NCI-H1092 treated with DMSO at 0.1 percent for 48 hours (cell line): ENCODE results near the gene ROS1.
A peak's percentile ranks its signal among the peaks of the same experiment; 100 is the strongest.
"Not testable (repeated sequence)": the region's sequence is repeated elsewhere in the genome, so short reads cannot be mapped to it uniquely, and the experiment has no call there.

ENCODE experiments used
- DNase-seq: peaks from one replicate; lab custom pipeline; 2025; lab: John Stamatoyannopoulos, UW

The ROS1 gene

DNA sequence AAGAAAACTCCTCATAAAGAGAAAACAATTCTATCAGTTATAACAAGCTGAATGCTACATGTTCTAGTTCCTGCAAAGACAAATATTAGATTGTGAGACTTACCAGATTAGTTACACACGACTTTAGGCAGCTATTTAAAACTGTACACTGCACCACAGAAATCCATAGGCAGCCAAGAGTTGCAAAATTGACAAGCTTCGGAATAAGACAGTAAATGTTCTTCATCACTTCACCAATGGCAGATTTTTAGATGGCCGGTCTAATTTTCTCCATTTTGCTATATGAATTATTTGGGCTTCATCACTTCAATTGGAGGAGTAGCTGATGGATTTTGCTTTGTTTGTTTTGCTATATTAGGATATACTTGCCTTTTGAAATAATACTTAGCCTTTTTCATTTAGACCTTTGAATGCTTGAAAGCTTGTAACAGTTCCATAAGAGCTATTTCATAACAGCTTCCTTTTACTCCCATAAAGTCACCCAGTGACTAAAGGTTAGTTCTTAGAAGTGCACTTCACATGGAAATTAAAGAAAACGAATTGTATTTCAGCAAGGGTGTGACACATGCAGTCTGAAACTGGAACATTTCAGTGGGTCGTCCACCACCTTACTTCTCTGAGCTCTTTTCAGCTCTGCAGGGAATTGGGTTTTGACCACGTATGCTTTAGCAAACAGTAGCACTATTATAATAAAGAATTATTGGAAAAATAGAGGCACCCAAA lies at the start of gene ROS1:
TSS of gene ROS1 (minus strand) at position 512 of the 723 bp plus-strand sequence. CDS start at position 226, 286 bp downstream.
- no peak for DNase-seq

- no peak for DNase-seq
Measured at GRCh38 chr6:117473401-117473800, 47.7 kb upstream of the ROS1 start.

DNA sequence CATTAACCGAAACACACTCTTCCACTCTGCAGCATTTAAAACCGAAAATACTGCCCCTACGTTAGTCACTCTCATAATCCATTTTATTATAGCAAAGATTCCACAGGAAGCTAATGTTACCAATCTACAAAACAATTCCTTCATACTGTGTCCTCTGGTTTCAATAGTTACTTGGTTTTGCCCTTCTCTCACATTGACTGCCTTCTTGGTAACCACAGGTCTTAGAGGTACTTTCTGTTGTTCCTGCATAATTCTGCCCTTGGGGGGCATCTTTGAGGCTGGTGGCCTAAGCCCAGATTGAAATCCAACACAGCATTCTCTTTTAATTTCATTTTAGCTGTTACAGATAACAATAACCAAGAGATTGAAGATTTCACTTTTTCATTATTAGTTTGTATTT lies 46.9 kb upstream of the ROS1 start:
- DNase-seq = no peak

GRCh38 chr6:117469791-117470190 lies 44.0 kb upstream of the ROS1 start:
- DNase-seq = no peak

DNA sequence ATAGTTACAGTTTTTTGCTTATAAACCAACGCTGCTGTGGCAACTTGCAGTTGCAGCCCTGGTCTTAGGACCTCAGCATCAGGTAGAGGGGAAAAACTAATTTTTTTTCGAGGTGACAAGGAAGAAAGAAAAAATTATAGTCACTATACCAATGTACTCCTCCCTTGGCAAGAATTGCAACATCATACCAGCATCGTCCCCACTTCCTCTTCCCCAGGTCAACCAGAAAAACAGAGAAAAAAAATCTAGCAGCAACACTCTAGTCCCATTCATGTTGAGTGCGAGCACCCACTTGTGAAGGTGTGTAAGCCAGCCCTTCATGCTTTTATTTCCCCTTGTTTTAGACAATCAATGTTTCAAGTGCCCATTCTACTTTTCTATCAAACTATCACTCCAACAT lies 43.6 kb upstream of the ROS1 start:
- no peak for DNase-seq

GRCh38 chr6:117468527-117468926 lies 42.8 kb upstream of the ROS1 start:
- not testable (repeated sequence) for DNase-seq

DNA sequence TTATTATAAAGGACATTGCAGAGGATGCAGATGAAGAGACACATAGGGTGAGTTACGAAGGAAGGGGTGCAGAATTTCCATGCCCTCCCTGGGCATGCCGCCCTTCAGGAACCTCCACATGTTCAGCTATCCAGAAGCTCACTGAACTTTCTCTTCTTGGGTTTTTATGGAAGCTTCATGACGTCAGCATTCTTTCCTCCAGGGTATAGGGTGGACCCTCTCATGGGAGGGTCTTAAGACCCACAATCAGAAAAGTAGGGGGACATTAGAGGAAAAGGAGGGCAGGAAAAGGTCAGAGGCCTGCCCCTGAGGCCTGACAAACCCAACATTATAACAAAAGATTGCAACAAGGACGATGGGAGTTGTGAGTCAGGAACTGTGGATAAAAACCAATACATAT lies 42.1 kb upstream of the ROS1 start:
- DNase-seq = no peak

DNA sequence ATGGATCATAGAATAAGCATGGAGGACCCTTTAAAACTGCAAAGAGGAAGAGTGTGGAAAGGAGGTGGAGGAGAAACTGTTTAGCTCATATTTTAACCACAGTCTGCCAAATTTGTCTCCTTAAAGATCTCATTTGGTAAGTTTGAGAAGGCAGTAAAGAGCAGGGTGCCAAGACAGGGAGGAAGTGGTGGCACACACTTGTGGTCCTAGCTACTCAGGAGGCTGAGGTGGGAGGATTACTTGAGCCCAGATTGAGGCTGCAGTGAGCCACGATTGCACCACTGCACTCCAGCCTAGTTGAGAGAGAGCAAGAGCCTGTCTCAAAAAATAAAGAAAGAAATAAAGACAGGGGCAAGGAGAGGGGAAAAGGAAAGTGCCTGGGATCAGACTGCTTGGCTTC lies 39.9 kb upstream of the ROS1 start:
- DNase-seq = no peak

DNA sequence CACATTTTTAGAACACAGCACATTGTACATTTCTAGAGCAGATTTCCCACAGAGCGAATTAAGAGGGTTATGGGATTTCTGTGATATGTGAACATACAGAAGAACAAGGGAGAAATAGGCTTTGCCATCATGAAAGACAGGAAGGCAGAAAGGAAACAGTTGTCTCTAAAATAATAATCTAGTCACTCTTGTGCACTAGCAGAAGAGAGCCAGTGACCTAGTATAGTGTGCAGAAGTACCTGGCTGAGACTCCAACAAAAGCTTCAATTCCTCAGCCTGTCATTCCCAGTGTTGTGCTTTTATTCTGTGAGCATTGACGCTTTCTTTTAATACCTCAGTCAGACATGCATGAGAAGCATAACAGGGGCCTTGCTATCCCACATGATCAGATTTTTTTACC lies 39.0 kb upstream of the ROS1 start:
- no peak for DNase-seq

- DNase-seq = no peak
Measured at GRCh38 chr6:117463762-117464665, 38.3 kb upstream of the ROS1 start.

GRCh38 chr6:117459204-117459944 lies 33.6 kb upstream of the ROS1 start:
- DNase-seq = no peak

DNA sequence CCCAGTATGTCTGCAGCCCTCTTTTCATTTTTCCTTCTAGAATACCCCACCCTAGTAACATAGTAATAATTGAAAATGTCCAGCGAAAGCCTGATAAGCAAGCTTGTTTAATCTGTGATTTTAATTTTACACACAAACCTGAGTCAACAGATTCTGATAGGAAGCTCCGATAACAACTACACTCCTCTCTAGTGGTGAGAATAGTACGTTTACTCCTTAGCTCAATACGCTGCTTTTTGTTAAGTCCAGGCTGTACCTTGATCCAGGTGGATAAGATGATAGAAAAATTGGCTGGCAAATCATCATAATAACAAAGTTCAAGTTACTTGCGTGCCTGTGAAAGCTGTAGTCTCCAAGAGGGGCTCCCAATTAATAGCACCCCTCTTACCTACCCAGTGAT lies 31.3 kb upstream of the ROS1 start:
- DNase-seq = no peak

DNA sequence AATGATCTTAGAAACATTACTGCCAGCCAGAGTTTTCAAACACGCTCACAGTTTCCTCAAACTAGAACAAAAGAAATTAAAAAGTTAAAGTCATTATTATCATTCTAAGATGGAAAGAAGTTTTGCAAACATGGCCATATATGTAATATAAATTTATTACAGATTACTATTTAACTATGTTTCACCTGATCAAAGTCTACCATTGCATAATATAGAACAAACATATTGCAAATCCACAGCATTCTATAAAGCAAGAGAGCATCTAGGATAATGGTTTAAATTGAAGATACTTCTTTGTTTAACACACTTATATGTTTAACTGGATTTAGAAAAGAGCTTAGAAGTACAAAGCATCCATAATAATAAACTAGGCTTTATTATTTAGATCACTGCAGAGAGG lies 30.5 kb upstream of the ROS1 start:
- no peak for DNase-seq

- no peak for DNase-seq
Measured at GRCh38 chr6:117451671-117452070, 25.9 kb upstream of the ROS1 start.

- peak; percentile 32 for DNase-seq
Measured at GRCh38 chr6:117449549-117450439, 24.1 kb upstream of the ROS1 start.

GRCh38 chr6:117448732-117449485 lies 23.2 kb upstream of the ROS1 start:
- DNase-seq = no peak

- DNase-seq = no peak
Measured at GRCh38 chr6:117448011-117448410, 22.3 kb upstream of the ROS1 start.

- DNase-seq = no peak
Measured at GRCh38 chr6:117446861-117447260, 21.1 kb upstream of the ROS1 start.

DNA sequence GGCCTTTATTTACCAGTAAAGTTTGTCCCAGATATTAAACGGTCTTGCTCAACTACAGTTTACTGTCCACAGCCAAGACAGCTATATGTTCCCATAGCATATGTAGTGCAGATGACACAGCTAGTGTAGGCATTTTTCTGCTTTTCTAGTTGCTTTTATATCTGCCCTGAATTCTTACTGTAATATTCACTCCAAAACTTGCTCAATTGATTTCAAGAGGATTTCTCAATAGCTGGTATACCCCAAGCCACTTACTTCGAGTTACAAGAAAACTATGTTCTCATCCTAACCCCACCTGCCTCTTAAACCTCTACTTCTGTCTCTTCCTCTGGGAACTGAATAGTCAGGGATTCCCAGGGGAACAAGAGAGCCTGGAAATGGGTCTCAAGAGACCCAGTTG lies 18.9 kb upstream of the ROS1 start:
- DNase-seq = no peak

DNA sequence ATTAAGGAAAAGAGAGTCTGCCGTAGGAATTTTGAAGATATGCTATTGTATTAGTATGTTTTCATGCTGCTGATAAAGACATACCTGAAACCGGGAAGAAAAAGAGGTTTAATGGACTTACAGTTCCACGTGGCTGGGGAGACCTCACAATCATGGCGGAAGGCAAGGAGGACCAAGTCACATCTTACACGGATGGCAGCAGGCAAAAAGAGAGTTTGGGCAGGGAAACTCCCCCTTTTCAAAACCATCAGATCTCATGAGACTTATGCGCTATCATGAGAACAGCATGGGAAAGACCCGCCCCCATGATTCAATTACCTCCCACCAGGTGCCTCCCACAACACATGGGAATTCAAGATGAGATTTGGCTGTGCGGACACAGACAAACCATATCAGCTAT lies 16.6 kb upstream of the ROS1 start:
- DNase-seq = not testable (repeated sequence)

DNA sequence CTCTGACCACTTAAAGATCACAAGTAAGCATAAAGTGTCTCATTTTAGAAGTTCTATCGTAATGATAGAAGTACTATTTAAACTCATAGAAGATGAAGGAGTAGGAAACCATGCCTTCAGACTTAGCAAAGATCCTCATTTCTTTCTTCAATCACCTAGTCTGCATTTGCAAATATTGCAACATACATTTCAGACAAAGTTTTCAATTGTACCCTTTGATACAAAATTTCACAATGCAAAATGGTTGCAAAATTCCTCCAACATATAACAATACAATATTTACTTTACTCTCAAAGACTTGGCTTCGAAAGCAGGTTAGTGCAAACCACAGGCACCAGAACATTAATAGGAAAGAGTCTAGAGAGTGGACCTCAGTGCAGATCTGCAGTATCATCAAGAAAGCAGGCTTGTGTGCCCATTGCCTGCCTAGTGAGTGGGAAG lies 16.1 kb upstream of the ROS1 start:
- no peak for DNase-seq
